ENCODE data around the gene MPHOSPH8. TPM values are rescaled to one million over a fixed set of nuclear protein-coding genes. Genes with fewer than 3 reads are reported as not detected.

MPHOSPH8 gene
- 14.8 and 16.7 TPM in 2 replicates for total RNA-seq
- 20.4 TPM for polyA plus RNA-seq (2012)

DNA sequence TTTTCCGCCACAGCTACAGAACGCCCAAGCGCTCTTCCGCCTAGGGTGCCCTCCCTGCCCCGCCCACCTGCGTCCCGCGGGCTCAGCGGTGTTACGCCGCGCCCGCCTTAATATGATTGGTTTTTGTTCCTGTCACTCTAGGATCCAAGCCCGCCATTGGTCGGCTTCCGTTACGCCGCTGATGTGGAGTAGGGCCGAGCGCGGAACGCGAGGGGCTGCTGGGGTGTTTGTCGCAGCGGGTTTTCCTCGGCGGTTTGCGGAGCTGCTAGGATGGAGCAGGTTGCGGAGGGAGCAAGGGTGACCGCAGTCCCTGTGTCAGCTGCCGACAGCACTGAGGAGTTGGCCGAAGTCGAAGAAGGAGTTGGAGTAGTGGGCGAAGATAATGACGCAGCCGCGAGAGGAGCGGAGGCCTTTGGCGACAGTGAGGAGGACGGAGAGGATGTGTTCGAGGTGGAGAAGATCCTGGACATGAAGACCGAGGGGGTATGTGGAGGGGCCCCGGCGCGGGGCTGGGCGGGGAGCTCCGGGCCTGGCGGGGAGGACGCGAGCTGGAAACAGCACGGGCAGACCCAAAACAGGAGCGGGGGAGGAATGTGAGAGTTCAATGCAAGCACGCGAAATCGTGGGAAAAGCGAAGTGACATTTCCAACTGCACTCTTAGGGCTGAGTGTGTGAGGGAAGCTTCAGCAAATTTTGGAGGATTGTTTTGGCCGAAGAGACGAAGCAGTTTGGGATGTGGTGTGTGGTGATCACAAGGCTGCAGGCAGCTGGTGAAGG lies at the start of gene MPHOSPH8:
Gene MPHOSPH8 (plus strand): TSS at position 181 of the 777 bp plus-strand sequence. CDS start 90 bp downstream, at position 271.
- DNase-seq (ENCODE audit: low read depth), result peak; percentile 97

DNA sequence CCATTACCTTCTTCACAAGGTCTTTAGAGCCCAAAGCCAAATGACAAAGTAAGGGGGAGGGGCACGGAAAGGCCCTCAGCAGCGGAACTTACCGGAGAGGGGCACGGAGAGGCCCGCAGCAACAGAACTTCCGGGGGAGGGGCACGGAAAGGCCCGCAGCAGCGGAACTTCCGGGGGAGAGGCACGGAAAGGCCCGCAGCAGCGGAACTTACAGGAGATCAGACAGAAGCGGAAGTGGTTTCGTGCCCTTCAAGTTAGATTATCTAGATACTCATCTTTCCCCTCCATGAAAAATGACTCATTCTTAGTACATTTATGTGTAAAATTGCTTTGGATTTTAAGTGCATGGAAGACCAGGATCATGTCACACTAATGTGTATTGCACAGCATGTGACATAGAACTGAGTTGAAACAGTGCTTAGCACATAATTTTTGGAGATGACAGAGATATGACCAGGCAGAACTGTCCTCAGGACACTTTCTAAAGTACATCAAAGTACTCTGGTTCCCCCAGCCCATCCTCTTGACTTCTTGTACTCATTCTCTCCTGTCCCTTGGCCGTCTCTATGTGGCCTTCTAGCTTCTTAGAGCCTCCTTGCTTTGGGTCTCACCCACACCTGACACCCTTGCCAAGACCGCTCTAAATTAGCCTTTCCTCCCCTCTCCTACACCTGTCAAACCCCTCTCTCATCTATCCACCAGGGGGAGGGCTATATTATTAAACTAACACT lies 46.4 kb upstream of the MPHOSPH8 start:
- DNase-seq (ENCODE audit: low read depth), result peak; percentile 13

DNA sequence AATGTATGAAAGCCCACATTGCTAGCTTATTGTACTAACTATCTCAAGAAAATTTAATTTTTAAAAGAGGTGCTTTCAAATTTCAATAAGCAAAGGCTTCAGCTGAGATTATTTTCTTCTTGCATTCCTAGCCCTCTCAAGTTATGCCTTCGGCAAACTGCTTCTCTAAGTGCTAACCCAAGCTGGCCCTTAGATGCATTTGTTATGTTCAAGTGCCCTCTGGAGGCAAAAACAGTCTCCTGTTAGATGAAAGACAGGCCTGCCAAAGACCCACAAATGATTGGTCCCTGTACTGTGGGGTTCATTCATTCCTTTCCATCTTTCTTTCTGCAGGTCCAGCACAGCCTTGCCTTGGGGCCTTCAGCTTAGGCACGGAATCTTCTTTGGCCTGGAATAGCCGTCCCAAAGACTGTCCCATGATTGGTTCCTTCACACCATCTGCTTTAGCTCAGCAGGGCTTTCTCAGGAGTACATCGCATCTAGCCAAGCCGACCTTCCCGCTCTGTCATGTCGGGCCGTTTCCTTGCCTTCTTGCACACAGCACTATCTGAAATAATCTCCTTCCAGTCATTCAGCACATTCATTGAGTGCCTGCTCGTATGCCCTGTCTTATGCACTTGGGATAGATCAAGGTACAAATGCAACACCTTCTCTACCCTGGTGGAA lies 45.7 kb upstream of the MPHOSPH8 start:
- peak; percentile 27 for DNase-seq (ENCODE audit: low read depth)

DNA sequence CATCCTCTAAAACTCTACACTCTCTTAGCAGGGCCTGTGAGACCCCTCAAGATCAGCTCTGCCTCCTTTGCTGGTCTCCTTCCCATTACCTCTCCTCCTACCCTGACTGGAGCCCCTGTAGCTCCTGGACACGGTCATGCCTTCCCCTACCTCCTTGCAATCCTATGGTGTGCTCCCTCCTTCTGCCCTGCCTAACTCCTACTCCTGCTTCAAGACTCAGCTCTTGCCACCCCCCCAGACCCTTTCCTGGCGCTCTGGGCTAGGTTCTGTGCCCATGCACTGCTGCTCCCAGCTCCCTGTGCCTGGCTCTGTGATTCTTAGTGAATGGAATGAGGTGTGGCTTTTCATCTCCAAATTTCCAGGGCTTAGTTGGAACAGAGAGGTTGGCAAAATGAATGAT lies 44.1 kb upstream of the MPHOSPH8 start:
- DNase-seq (ENCODE audit: low read depth), result no peak

DNA sequence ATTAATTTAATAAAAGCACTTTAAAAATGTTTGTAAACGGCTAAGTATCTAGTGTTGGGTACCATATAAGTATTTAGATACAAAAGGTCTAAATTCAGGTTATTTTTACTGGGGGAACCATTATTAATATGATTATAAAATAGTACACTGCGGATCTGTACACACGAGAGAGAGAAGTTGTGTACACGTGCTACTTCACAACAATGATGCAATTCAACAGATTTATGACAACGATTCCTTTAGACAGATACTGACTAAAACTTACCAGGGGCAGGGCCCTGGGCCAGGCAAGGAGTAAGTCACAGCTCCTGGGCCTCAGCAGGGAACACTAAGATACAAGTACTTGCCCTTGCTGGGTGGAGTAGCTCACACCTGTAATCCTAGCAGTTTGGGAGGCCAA lies 43.0 kb upstream of the MPHOSPH8 start:
- DNase-seq (ENCODE audit: low read depth), result no peak

GRCh38 chr13:19591864-19592263 lies 41.6 kb upstream of the MPHOSPH8 start:
- DNase-seq (ENCODE audit: low read depth), result no peak

DNA sequence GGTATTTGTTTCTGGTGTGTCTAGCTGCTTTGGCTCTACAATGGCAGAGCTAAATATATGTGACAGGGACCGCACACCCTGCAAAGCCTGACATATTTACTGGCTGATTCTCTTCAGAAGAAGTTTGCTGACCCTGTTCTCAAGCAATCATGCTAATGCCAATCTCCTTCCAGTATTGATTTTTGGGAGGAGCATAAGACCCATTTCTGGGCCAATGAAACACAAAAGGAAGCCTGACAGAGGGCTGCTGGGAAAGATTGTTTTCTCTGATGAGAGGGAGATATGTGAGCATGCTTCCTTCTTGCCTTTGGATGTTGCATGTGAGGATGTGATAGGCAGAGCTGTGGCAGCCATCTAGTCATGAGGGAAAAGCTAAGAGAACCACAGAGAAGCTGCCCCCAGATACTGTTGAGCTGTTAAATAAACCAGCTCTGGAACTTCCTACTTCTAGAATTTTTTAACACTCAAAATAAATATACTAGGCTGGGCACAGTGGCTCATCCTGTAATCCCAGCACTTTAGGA lies 40.7 kb upstream of the MPHOSPH8 start:
- DNase-seq (ENCODE audit: low read depth), result no peak

DNA sequence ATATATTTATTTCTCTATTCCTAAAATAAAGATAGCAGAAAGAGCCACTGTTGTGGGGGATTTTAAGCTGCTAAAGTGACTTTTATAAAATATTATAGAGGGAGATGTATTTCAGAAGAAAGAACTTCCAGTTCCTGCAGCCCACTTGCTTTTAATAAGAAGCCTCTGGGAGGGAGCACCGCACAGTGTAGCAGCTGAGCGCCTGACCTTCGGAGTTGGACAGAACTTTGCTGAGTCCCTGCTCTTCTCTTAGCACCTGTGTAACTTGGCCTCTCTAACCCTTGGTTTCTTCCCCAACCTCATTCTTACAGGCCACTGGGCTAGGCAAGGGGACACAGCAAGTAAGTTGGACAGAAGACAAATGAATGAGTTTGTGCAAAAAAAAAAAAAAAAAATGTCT lies 37.4 kb upstream of the MPHOSPH8 start:
- no peak for DNase-seq (ENCODE audit: low read depth)

GRCh38 chr13:19596960-19597361 lies 36.5 kb upstream of the MPHOSPH8 start:
- DNase-seq (ENCODE audit: low read depth), result no peak

DNA sequence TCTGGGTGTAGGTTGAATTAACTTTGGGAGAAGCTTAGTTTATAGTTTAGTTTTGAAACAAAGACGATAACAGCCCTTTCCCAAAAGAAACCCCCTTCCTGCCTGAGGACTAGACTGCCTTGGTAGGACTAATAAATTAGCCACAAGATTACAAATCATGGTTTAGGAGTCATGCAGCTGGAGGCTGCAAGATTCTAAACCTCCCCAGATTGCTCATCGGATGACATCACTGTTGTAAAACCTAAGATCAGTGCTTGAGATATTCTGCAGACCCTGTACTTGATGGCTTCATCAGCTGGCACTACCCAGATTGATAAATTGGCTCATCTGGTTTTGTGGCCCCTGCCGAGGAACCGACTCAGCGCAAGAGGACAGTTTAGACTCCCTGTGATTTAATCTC lies 35.9 kb upstream of the MPHOSPH8 start:
- DNase-seq (ENCODE audit: low read depth), result no peak

DNA sequence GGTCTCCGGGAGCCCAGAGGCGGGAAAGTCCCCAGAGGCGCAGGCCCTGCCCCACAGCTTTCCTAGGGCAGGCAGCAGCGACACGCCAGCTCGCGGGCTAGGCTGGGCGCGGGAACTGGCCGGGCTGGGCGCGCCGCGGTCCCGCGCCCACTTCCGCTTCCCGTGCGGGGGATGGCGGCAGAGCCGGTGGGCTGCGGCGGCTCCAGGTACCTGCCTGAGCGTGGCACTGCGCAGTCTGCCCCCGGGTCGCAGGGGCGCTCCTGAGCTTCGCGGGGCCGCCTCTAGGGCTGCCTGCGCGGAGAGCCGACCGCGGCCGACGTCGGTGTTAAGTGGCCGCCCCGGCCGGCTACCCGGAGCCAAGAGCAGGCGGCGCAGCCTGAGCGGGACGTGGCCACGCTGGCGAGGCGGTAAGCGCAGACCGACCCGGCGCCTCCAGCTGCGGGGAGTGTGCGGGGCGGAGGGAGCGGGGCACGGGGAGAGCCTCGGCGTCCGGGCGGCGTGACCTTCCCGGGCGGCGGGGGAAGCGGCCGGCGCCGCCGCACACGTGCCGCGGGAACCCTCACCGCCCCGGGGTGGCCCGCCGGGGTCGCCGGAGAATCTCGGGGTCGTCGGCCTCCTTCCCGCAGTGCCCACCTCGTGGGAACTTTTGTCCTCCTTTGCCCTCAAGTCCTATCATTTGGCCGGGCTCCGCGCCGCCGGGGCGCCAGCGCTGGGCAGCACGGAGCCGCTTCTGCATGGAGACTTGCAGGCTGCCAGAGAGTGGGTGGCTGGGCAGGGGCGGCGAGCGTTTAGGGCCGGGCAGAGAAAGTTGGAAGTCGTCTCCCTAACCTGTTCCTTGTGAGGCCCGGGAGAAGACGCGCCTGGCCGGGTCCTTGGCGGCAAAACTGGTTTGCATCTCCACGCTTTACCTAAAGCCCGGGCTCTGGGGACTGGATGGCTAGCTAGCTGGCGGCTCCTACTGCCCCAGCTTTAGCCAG lies 31.4 kb upstream of the MPHOSPH8 start:
- DNase-seq (ENCODE audit: low read depth), result no peak

DNA sequence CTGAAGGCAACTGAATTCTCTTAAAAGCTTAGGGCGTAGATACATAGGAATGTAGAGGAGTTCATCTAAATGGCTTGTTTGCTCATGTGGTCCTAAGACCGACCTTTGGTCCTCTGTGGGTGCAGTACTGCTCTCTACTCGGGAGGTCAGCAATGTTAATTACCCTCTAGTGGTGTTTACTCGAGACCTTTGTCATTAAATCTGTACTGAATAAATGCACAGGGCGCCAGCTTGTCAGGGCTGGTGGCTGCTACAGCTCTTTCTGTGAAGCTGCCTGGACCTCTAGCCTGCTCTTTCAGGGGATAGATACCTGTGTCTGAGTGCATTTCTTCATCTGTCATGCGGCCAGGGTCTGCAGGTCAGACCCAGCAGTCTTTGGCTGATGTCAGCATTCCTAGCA lies 29.2 kb upstream of the MPHOSPH8 start:
- DNase-seq (ENCODE audit: low read depth), result no peak

DNA sequence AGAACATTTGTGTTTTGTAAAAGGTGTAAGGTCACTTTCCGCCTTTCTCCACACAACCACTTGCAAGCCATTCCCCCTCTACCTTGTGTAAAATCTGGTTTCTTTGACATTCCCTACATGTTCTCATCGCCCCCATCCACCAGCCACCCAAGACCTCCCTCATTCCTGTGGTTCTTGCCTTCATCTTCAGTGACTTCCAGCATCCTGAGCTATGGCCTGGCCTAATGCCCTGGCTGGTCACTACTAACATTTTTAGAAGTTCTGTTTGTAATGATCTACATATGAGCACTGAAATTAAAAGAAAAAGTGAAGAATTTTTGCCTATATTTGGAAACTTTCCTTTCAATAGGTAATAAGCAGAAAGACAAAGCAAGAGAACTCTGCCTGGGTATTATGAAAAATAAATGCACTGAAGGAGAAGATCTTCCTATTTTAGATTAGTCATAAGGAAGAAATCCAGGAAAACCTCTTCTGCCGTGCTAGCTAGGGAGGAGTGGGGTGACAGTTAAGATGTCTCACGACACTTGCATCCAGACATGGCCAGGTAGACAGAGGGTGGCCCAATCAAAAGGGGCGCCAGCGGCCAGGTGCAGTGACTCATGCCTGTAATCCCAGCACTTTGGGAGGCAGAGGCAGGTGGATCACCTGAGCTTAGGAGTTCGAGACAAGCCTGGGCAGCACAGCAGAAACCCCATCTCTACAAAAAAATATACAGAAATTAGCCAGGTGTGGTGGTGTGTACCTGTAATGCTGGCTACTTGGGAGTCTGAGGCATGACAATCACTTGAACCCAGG lies 28.1 kb upstream of the MPHOSPH8 start:
- DNase-seq (ENCODE audit: low read depth), result no peak

GRCh38 chr13:19606152-19606551 lies 27.3 kb upstream of the MPHOSPH8 start:
- no peak for DNase-seq (ENCODE audit: low read depth)

- no peak for DNase-seq (ENCODE audit: low read depth)
Observed at GRCh38 chr13:19606737-19607136, 26.7 kb upstream of the MPHOSPH8 start.

DNA sequence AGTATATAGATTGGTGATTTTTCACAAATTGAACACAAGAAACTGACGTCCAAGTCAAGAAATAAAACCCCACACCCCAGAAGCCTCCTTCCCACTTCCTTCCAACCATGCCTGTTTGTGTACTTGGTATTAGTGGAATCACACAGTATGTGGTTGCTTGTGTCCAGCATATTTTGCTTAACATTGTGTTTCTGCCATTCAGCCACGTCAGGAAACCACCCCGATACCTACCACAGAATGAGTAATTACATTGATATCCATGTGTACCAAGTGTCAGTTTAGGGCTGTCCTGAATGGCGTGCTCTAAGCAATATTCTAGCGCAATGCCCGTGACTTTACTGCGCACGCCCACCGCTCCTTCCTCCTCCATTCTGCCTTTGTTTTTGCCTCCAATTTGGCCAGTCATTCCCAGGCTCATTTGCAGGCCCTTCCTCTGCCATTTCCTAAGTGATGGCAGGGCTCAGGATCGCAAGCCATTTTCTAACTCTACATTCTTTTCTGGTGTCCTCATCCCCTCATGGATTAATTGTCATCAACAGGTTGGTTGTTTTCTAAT lies 25.9 kb upstream of the MPHOSPH8 start:
- no peak for DNase-seq (ENCODE audit: low read depth)

GRCh38 chr13:19618977-19619376 lies 14.5 kb upstream of the MPHOSPH8 start:
- peak; percentile 23 for DNase-seq (ENCODE audit: low read depth)

DNA sequence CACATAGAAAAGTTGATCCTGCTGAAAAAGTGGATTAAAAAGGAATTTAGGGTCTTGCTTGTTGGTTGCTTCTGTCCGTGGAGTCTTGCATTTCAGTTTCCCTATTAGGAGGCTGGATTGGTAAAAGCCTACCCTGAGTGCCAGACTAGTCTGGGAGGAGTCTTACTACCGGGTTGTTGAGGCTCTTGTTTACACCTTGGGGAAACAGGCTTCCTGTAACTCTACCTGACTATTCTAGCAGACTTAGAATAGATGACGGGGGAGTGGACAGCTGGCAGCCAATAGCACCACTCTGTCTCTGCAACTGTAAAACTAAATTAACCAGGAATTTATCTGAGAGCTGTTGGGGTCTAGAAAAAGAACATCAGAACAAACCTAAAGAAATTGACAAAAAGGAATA lies 11.3 kb upstream of the MPHOSPH8 start:
- no peak for DNase-seq (ENCODE audit: low read depth)

DNA sequence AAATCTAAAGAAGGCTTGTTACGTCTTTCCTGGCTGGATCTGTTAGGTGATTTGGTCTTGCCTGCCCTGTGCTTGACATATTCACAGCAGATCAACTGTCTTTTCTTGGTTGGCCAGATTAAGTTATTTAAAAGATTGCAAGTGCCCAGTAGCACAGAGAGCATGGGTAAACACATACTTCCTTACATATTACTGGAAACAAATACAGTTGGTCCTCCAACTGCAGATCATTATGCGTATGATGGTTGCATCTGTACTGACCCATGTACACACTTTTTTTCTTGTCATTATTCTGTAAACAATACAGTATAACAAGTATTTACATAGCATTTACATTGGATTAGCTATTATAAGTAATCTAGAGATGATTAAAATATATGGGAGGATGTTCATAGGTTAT lies 9.2 kb upstream of the MPHOSPH8 start:
- no peak for DNase-seq (ENCODE audit: low read depth)

Measured in myocyte (in vitro differentiated cells).